Purkinje cell (primary cell): ENCODE measurements around the gene ITGB1. TPM values are rescaled to one million over a fixed set of nuclear protein-coding genes. Genes with fewer than 3 reads are reported as not detected.

ENCODE experiments used
- polyA plus RNA-seq: library from polyadenylated mRNA; unstranded; fragments of >200 nt; fragmentation: Nextera tagmentation; gene quantifications from 2 replicates; pipeline ENCODE4 v1.2.1, GENCODE V29; 2014

ITGB1 gene
- 21.4 and 23.2 TPM in 2 replicates for polyA plus RNA-seq

GRCh38 chr10:32958085-32959005, at the start of gene ITGB1:
TSS of gene ITGB1 (minus strand) at chr10:32958230. CDS start at chr10:32935558, 22,672 bp downstream.

